Heart right ventricle (tissue), 16 donors: ENCODE measurements around the gene ZNF207. TPM values are rescaled to one million over a fixed set of nuclear protein-coding genes. Genes with fewer than 3 reads are reported as not detected.
"Not testable (repeated sequence)": the region's sequence is repeated elsewhere in the genome, so short reads cannot be mapped to it uniquely, and the experiment has no call there.

Source experiments
- ATAC-seq, 8 donors: fragments of 200-7000 bp; cut with Tn5 transposase; one replicate each; pipeline ENCODE4 v1.9.1; 2020; ENCODE audit warnings: mild to moderate bottlenecking in 8 of 8, moderate library complexity in 8 of 8, moderate number of reproducible peaks in 1 of 8
- DNase-seq, 2 donors: peaks; one replicate each; pipeline ENCODE4 v3.0.0-alpha.2; 2020
- H3K27ac ChIP-seq, 10 donors: fragments of 200-600 bp; sonication (generic) in 2 of 10; one replicate each; pipeline versions ENCODE4 v1.5.0 to v1.8.0; 2020 to 2022; ENCODE audit warnings: mild to moderate bottlenecking in 3 of 10
- H3K27me3 ChIP-seq, 7 donors: fragments of 200-600 bp; one replicate each; pipeline ENCODE4 v1.8.0; 2021 to 2022; ENCODE audit warnings: mild to moderate bottlenecking in 2 of 7
- H3K36me3 ChIP-seq, 9 donors: fragments of 200-600 bp; sonication (generic) in 1 of 9; one replicate each; pipeline versions ENCODE4 v1.5.0 to v1.8.0; 2020 to 2022; ENCODE audit warnings: mild to moderate bottlenecking in 2 of 9
- H3K4me1 ChIP-seq, 9 donors: fragments of 200-600 bp; sonication (generic) in 1 of 9; one replicate each; pipeline versions ENCODE4 v1.5.0 to v1.8.0; 2020 to 2022; ENCODE audit warnings: mild to moderate bottlenecking in 4 of 9
- H3K4me3 ChIP-seq, 10 donors: fragments of 200-600 bp; sonication (generic) in 2 of 10; one replicate each; pipeline versions ENCODE4 v1.5.0 to v1.8.0; 2020 to 2022; ENCODE audit warnings: mild to moderate bottlenecking in 7 of 10, moderate library complexity in 2 of 10
- H3K9me3 ChIP-seq, 11 donors: fragments of 200-600 bp in 10 of 11; sonication (generic) in 2 of 11; one replicate each; pipeline versions ENCODE4 v1.5.0 to v1.8.0; 2013 to 2022; ENCODE audit warnings: mild to moderate bottlenecking in 2 of 11, control low read depth in 1 of 11, moderate library complexity in 1 of 11
- WGBS, 2 donors: extraction: QIAGEN DNeasy Blood & Tissue Kit; methylation state at CpG; one replicate each; pipeline ENCODE4 v1.1.7; 2013; ENCODE audit warnings: inconsistent platforms in 1 of 2; 5-methylcytosine and 5-hydroxymethylcytosine counted together
- intact Hi-C, 10 donors: fragments of 100-400 bp; cut with DNase I; formaldehyde crosslinking; loops; one replicate each; pipeline versions ENCODE4 v1.11.1 to v1.14.2; 2022
- polyA plus RNA-seq, 2 donors: library from polyadenylated mRNA; stranded (reverse); fragments of 200-250 nt; gene quantifications; one replicate each; pipeline ENCODE4 v1.2.3, GENCODE V29; 2013
- total RNA-seq, 10 donors: library from RNA; stranded (reverse); fragmentation: NEBNext Ultra II Directional in 3 of 10; extraction: Animal tissue kit (Norgen Biotek cat#: 25700) in 3 of 10; gene quantifications; one replicate each; pipeline versions ENCODE4 v1.2.1 to v1.2.4, GENCODE V29; 2021 to 2023
- TF ChIP-seq, protein P1 (sequence below), 9 donors: fragments of 200-600 bp; sonication (generic) in 2 of 9; IDR thresholded peaks; one replicate each; pipeline versions ENCODE4 v1.5.0 to v1.8.0; 2021 to 2022; ENCODE audit warnings: antibody characterized with exemption in 9 of 9, mild to moderate bottlenecking in 5 of 9, moderate library complexity in 1 of 9
- donor health status: Arrhythmogenic right ventricular cardiomyopathy.
- donor health status: ischemic (EF 13 %, LVEDD 7.1; RV severe dilation, severe dysfunction).
- donor health status: healthy with polysubstance abuse.
- donor health status: DM: no; HTN: yes; CAD: no.
- donor health status: DM: no; HTN: no; CAD: no.
- donor health status: ischemic (EF 25% LVEDD 6.9; RV normal size, moderate dysfunction).
- donor health status: ischemic (EF 25% LVEDD 5.7; RV mildly dilated, moderate dysfunction).
- donor health status: healthy.
- donor health status: DM: yes; HTN: yes; CAD: no.
- donor health status: Ischemic cardiomyopathy.
- donor health status: ischemic (EF 35%, LVEDD 5.7; RV mildly dilated, moderate dysfunction).
- donor health status: nonischemic (EF 11% LVEDD 7.7; RV severe dilation, severe dysfunction).
- donor health status: DM: yes; HTN: yes; CAD: no.
- donor health status: PGD.
- donor health status: ischemic (EF 29% LVEDD 5.4; RV normal size, mild dysfunction).
- donor health status: nonischemic (EF 23%, LVEDD 6.1; RV moderate dilation, normal function).

Gene ZNF207
- total and polyA plus RNA-seq, 12 donors: 39.9 to 86.7 (median 78.1) TPM

DNA sequence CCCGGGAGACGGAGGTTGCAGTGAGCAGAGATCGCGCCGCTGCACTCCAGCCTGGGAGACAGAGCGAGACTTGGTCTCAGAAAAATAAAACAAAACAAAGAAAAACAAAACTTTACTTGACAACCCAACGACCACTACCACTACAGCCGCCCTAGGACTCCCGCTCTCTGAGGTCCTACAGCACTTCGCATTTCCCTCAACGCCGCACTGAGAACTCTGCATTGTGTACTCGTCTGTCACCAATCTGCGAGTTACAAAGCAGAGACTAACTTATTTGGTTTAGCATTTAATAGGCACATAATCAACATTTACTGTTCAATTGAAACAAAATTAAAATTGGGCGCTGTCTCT, 479 bp upstream of the ZNF207 start:
- intact Hi-C loops: no loop called here
- H3K9me3 ChIP-seq: no peaks in the 10 kb centered on the region
- ATAC-seq (peak; percentile 16 to 53 (median 39)), DNase-seq (peak in 1 of 2 donors; percentile 15)
- H3K4me1 ChIP-seq: peaks cover 14 to 45% (median 39%) of the 10 kb centered on the region in 9 donors
- H3K27ac ChIP-seq: peak overlapping the region; percentile 73 to 98 (median 94)
- WGBS, 2 donors: 8 to 15% methylated on average over 15 of the region's 15 CpGs
- H3K4me3 ChIP-seq: peak overlapping the region; percentile 66 to 95 (median 82)
- TF ChIP-seq, protein P1, sequence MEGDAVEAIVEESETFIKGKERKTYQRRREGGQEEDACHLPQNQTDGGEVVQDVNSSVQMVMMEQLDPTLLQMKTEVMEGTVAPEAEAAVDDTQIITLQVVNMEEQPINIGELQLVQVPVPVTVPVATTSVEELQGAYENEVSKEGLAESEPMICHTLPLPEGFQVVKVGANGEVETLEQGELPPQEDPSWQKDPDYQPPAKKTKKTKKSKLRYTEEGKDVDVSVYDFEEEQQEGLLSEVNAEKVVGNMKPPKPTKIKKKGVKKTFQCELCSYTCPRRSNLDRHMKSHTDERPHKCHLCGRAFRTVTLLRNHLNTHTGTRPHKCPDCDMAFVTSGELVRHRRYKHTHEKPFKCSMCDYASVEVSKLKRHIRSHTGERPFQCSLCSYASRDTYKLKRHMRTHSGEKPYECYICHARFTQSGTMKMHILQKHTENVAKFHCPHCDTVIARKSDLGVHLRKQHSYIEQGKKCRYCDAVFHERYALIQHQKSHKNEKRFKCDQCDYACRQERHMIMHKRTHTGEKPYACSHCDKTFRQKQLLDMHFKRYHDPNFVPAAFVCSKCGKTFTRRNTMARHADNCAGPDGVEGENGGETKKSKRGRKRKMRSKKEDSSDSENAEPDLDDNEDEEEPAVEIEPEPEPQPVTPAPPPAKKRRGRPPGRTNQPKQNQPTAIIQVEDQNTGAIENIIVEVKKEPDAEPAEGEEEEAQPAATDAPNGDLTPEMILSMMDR (IDR thresholded peaks at IDR 0.05): no peak
- H3K36me3 ChIP-seq: peaks cover 0 to 30% (median 7%) of the 10 kb centered on the region in 9 donors
- no peaks in the 10 kb centered on the region for H3K27me3 ChIP-seq

DNA sequence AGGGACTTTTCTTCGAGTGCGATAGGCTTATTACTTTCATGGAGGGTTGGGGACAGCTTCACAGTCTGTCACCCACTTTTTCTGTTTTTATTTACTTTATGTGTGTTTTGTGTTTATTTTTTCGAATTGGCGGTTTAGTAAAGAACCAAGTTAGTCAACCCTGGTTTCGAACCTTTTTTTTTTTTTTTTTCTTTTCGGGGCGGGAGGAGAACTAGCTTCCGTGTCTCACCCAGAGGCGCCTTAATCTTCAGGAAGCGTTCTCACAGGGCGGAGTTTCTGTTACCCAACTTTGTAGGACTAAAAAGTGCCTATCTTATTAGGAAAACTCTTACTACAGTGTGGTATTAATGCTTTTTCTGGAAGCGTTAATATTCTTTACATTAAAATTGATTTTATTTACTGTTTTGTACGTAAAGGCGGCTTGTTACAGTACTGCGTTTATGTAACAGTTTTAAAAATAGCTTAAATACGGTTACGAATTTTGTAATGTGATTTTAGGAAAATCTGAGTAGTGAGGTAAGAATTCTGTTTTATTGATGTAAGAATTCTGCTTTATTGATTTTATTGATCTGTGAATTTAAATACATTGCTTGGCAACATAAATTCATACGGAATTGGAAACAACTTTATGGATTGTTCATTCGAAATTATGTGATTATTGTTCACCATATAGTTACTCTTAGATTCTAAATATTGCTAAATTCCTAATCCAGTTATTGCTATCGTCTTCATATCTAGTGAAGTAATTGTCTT, 885 bp downstream of the ZNF207 start:
- H3K27ac ChIP-seq: peak overlapping the region; percentile 73 to 98 (median 94)
- peak overlapping the region; percentile 66 to 95 (median 82) for H3K4me3 ChIP-seq
- peak in 1 of 2 donors; percentile 49 for DNase-seq
- intact Hi-C loops: loop anchor here in 2 of 10 donors (5.0 to 10.0 kb wide), 2 partner anchors 91 to 94 kb away; partner anchors contain the start of gene PSMD11 (in 2 of the 2)
- H3K36me3 ChIP-seq: peaks cover 0 to 44% (median 9%) of the 10 kb centered on the region in 9 donors
- H3K9me3 ChIP-seq: no peaks in the 10 kb centered on the region
- TF ChIP-seq, protein P1 (IDR thresholded peaks at IDR 0.05): no peak
- peak; percentile 21 to 77 (median 52) for ATAC-seq
- no peaks in the 10 kb centered on the region for H3K27me3 ChIP-seq
- peaks cover 14 to 58% (median 53%) of the 10 kb centered on the region in 9 donors for H3K4me1 ChIP-seq
- 0 to 1% methylated on average over 20 of the region's 20 CpGs for WGBS, 2 donors

DNA sequence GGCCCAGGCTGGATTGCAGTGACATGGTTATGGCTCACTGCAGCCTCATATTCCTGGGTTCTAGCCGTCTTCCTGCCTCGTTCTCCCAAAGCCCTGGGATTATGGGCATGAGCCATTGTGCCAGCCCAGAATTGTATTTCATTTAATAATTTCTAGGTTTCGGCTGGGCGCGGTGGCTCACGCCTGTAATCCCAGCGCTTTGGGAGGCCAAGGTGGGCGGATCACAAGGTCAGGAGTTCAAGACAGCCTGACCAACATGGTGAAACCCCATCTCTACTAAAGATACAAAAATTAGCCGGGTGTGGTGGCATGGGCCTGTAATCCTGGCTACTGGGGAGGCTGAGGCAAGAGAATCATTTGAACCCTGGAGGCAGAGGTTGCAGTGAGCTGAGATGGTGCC, 2.8 kb downstream of the ZNF207 start:
- peaks cover 17 to 76% (median 69%) of the 10 kb centered on the region in 9 donors for H3K4me1 ChIP-seq
- intact Hi-C loops: loop anchor here in 2 of 10 donors (5.0 to 10.0 kb wide), 2 partner anchors 90 to 92 kb away; partner anchors contain the start of gene PSMD11 (in 2 of the 2)
- H3K27ac ChIP-seq, ATAC-seq, H3K9me3 ChIP-seq, H3K27me3 ChIP-seq, DNase-seq: not testable (repeated sequence)
- peaks cover 0 to 63% (median 9%) of the 10 kb centered on the region in 9 donors for H3K36me3 ChIP-seq
- 92 to 97% methylated on average over 9 of the region's 9 CpGs for WGBS, 2 donors
- peak overlapping the region in 8 of 10 donors; percentile 78 to 95 (median 84) for H3K4me3 ChIP-seq

DNA sequence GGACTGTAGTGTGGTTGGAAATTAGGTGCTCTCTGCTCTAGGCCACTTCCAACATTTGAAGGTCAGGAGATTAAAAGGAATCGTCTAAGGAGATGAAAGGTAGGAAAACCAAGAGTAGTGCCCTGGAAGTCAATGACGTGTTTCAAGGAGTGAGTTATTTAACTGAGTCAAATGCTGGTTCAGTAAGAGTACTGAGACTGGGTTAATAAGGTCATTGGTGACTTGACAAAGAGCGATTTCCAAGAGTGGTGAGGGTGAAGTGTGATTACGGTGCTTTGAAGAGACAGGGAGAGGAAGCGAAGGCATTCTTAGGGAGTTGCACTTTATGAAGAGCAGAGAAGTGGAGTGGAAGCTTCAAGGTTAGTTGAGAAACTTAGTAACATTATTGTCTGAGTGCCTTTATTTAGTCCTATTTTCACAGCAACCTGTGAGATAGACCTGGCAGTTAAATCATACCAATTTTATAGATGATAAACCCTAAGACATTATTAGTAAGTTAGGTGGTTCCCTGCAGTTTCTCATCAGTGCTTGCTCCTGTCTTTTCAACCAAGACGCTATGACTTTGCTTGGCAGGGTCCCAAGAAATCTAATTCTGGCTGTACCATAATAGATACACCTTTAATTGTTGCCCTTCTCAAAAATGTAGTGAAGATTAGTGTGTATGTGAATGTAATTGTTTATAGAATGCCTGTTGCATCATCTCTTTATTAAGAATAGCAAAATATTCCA, 5.9 kb downstream of the ZNF207 start:
- peaks cover 0 to 93% (median 35%) of the 10 kb centered on the region in 9 donors for H3K36me3 ChIP-seq
- TF ChIP-seq, protein P1 (IDR thresholded peaks at IDR 0.05): no peak
- H3K4me1 ChIP-seq: peaks cover 17 to 74% (median 67%) of the 10 kb centered on the region in 9 donors
- WGBS, 2 donors: 20 to 27% methylated on average over 6 of the region's 6 CpGs
- H3K27me3 ChIP-seq: no peaks in the 10 kb centered on the region
- intact Hi-C loops: loop anchor here in 1 of 10 donors (10.0 kb wide), 1 partner anchor 89 kb away; the partner anchor contains the start of gene PSMD11
- peak in 2 of 8 donors; percentile 28 to 31 for ATAC-seq
- H3K4me3 ChIP-seq: peak overlapping the region in 3 of 10 donors; percentile 7 to 25 (median 11)
- DNase-seq: no peak
- H3K9me3 ChIP-seq: no peaks in the 10 kb centered on the region
- H3K27ac ChIP-seq: peak overlapping the region in 6 of 10 donors; percentile 0 to 46 (median 12)
